Measurements from ENCODE around the gene ADAT1.

ADAT1 gene

DNA sequence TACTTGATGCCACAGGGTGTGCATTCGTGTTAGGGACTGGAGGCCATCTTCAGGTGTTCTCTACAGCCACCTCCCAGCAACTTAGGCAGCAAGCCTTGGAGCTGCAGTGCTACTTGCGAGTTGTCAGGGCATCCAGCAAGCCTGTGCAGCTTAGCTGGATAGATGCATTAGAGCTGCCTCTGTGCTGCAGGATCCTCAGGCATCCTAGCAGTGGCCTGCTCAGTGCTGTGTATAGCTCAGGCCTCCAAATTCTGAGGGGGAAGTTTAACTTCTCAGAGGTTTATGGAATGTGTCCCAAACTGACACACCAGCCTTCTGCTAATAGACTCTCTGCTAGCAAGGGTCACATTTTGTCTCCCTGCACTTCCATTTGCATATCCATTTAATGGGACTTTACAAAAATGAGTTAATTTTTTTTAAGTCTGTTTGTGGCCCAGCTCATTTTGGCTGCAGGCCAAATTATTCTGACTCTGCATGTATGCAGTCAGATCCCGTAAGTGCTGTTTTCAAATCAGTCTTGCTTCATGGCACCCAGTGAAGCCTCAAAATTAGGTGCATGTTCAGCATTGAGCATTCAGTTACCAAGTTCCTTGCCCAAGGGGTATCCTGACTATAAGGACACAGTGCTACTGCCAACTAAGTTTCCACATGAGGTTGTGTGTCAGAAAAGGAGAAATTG lies 50.1 kb downstream of the ADAT1 start:
- no peak for DNase-seq

- DNase-seq = no peak
These were observed 52.5 kb downstream of the ADAT1 start for GRCh38 chr16:75570396-75571065.

- no peak for DNase-seq
These were observed 55.2 kb downstream of the ADAT1 start for GRCh38 chr16:75567911-75568310.

GRCh38 chr16:75566758-75567255 lies 56.3 kb downstream of the ADAT1 start:
- DNase-seq = no peak

GRCh38 chr16:75566040-75566757 lies 56.9 kb downstream of the ADAT1 start, which contains the start of gene GABARAPL2:
GABARAPL2 (plus strand) TSS chr16:75566379; CDS start chr16:75566487, 108 bp downstream.
- DNase-seq = peak; percentile 53

DNA sequence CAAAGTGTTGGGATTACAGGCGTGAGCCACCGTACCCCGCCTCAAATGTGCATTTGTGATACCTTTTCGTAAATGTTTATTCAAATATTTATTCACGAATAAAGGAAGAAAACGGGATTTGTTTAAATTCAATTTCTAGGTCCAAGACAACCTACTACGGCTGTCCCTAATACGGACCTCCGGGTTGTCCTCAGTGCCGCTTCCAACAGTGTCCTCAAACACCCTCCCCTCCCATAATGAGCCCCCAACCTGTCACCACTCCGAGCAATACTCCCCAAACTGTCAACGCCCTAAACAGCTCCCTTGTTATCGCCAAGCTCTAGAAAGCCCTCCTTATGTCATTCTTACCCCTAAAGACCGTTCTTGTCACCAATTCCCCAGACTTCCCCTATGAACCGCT lies 57.4 kb downstream of the ADAT1 start:
- DNase-seq = no peak

- DNase-seq = no peak
These were observed 63.3 kb downstream of the ADAT1 start for GRCh38 chr16:75559564-75560372.

DNA sequence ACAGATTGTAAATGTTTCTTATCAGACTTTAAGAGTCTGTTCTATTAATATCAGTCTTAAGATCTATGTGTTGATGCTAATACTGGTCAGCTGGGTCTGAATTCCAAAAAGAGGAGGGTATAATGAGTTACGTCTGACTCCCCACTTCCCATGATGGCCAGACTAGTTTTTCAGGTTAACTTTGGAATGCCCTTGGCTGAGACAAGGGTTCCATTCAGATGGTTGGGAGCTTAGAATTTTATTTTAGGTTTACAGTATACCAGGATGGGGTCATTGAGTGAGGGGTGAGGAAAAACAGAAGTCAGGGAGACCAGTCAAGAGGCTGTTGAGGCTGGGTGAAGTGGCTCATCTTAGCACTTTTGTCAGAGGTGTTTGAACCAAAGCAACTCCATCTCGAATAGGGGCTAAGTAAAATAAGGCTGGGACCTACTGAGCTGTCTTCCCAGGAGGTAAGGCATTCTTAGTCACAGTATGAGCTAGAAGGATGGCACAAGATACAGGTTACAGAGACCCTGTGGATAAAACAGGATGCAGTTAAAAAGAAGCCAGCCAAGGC lies 64.2 kb downstream of the ADAT1 start:
- no peak for DNase-seq

GRCh38 chr16:75556431-75556950 lies 66.6 kb downstream of the ADAT1 start:
- DNase-seq = no peak

GRCh38 chr16:75555707-75556430 lies 67.2 kb downstream of the ADAT1 start, which contains the start of gene TMEM231:
TMEM231 (minus strand) TSS chr16:75556252; CDS start chr16:75556209, 43 bp downstream.
- peak; percentile 74 for DNase-seq

GRCh38 chr16:75555213-75555706 lies 67.8 kb downstream of the ADAT1 start:
- no peak for DNase-seq

DNA sequence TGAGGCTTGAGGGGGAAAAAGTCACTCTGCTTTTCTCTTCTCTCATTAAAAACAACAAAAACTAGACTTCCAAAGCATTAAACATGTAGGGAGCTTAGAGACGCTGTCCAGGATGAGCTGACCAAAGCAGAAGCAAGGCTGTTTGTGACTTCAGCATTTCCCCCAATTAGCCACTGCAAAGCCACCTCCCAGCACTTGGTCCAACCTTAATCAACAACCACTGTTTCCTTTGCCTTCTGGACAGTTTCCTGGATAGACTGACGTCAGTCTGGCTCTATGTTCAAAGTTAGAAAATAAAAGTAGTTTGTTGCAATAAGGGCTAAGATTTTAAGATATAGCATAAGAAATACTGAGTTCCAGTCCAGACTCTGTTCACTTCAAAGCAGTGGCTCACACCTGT lies 70.1 kb downstream of the ADAT1 start:
- no peak for DNase-seq

DNA sequence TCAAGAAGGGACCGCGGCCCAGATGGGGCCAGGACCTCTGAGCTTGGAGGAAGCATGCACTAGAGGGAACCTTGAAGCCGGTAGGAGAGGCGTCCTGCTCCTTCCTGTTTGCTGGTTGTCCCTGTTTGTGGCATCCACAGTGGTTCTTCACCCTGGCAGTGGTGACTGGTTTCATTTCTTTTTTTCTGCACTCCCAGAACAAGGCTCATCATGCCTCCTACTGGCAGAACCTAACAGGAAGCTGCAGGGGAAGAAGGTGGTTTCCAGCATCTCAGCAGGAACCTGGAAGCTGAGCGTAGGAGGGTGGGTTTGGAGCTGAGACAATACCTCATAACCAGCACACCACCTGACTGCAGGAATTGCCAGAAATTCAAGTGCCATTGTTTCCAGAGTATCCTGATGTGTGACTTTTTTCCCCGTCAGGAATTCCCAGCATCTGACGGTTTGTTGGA lies 72.8 kb downstream of the ADAT1 start:
- DNase-seq = peak; percentile 40

Measured in GDM1 (cell line).